H9 (cell line): ENCODE data around the gene MST1. TPM values are rescaled to one million over a fixed set of nuclear protein-coding genes. Genes with fewer than 3 reads are reported as not detected.

Experiments used
- DNase-seq: peaks from one replicate; pipeline ENCODE4 v3.0.0-alpha.2; 2017
- H2AFZ ChIP-seq: one replicate; pipeline ENCODE4 v1.6.1; 2013; ENCODE audit warnings: mild to moderate bottlenecking, low read length, control low read depth, moderate library complexity
- H2AK5ac ChIP-seq: 2 replicates; pipeline ENCODE4 v1.6.1; 2013; ENCODE audit warnings: low read length, control low read depth, mixed read lengths; ENCODE audit not compliant: insufficient read length
- H2BK120ac ChIP-seq: one replicate; pipeline ENCODE4 v1.6.1; 2013; ENCODE audit warnings: low read depth, mild to moderate bottlenecking, low read length, control low read depth, inconsistent platforms; ENCODE audit not compliant: poor library complexity, severe bottlenecking
- H2BK12ac ChIP-seq: 2 replicates; pipeline ENCODE4 v1.6.1; 2013; ENCODE audit warnings: low read length, control low read depth, mixed read lengths, low read depth; ENCODE audit not compliant: insufficient read length
- H2BK15ac ChIP-seq: 2 replicates; pipeline ENCODE4 v1.6.1; 2013; ENCODE audit warnings: low read depth, low read length, control low read depth
- H2BK20ac ChIP-seq: one replicate; pipeline ENCODE4 v1.6.1; 2013; ENCODE audit warnings: low read depth, mild to moderate bottlenecking, low read length, control low read depth, inconsistent platforms; ENCODE audit not compliant: poor library complexity, severe bottlenecking
- H2BK5ac ChIP-seq: 2 replicates; pipeline ENCODE4 v1.6.1; 2013; ENCODE audit warnings: low read length, control low read depth, mixed read lengths; ENCODE audit not compliant: insufficient read length
- H3K14ac ChIP-seq: 2 replicates; pipeline ENCODE4 v1.6.1; 2013; ENCODE audit warnings: low read length, control low read depth; ENCODE audit not compliant: insufficient read depth
- H3K18ac ChIP-seq: 2 replicates; pipeline ENCODE4 v1.6.1; 2013; ENCODE audit warnings: low read depth, mild to moderate bottlenecking, mixed read lengths, low read length, control low read depth; ENCODE audit not compliant: insufficient read length
- H3K23ac ChIP-seq: 2 replicates; pipeline ENCODE4 v1.6.1; 2013; ENCODE audit warnings: low read length, control low read depth, mixed read lengths, low read depth; ENCODE audit not compliant: insufficient read length
- H3K23me2 ChIP-seq: 2 replicates; pipeline ENCODE4 v1.6.1; 2013; ENCODE audit warnings: low read depth, mild to moderate bottlenecking, mixed read lengths, low read length, control low read depth; ENCODE audit not compliant: insufficient read length, poor library complexity, severe bottlenecking
- H3K27ac ChIP-seq: 2 replicates; pipeline ENCODE4 v1.5.1; 2013; ENCODE audit warnings: low read length, control low read depth, mixed read lengths, low read depth; ENCODE audit not compliant: insufficient read length
- H3K27me3 ChIP-seq: 2 replicates; pipeline ENCODE4 v1.6.1; 2013; ENCODE audit warnings: low read length, control low read depth, inconsistent platforms; ENCODE audit not compliant: insufficient read depth
- H3K4ac ChIP-seq: 2 replicates; pipeline ENCODE4 v1.6.1; 2013; ENCODE audit warnings: low read depth, mild to moderate bottlenecking, control low read depth, inconsistent platforms, low read length, moderate library complexity
- H3K4me1 ChIP-seq: 2 replicates; pipeline ENCODE4 v1.6.1; 2013; ENCODE audit warnings: low read length, control low read depth, inconsistent platforms; ENCODE audit not compliant: insufficient read depth
- H3K4me2 ChIP-seq: 2 replicates; pipeline ENCODE4 v1.6.1; 2013; ENCODE audit warnings: low read length, control low read depth, mixed read lengths; ENCODE audit not compliant: insufficient read length, insufficient read depth
- H3K56ac ChIP-seq: 2 replicates; pipeline ENCODE4 v1.6.1; 2013; ENCODE audit warnings: low read depth, mild to moderate bottlenecking, mixed read lengths, low read length, control low read depth; ENCODE audit not compliant: insufficient read length
- H3K79me1 ChIP-seq: 2 replicates; pipeline ENCODE4 v1.6.1; 2013; ENCODE audit warnings: low read depth, mild to moderate bottlenecking, moderate library complexity, low read length, control low read depth, inconsistent platforms; ENCODE audit not compliant: insufficient read depth, poor library complexity, severe bottlenecking
- H3K79me2 ChIP-seq: 2 replicates; pipeline ENCODE4 v1.6.1; 2013; ENCODE audit warnings: low read length, control low read depth, inconsistent platforms; ENCODE audit not compliant: insufficient read depth
- H3K9ac ChIP-seq: 2 replicates; pipeline ENCODE4 v1.6.1; 2013; ENCODE audit warnings: low read length, control low read depth, mixed read lengths; ENCODE audit not compliant: insufficient read length; ENCODE audit errors: extremely low read depth
- H3K9me3 ChIP-seq: one replicate; pipeline ENCODE4 v1.6.1; 2013; ENCODE audit warnings: low read depth, low read length, inconsistent platforms; ENCODE audit not compliant: control insufficient read depth
- H3T11ph ChIP-seq: one replicate; pipeline ENCODE4 v1.6.1; 2013; ENCODE audit warnings: mild to moderate bottlenecking, low read length, control low read depth, inconsistent platforms
- H4K20me1 ChIP-seq: one replicate; pipeline ENCODE4 v1.6.1; 2013; ENCODE audit not compliant: control insufficient read depth, insufficient read length, insufficient read depth
- H4K5ac ChIP-seq: 2 replicates; pipeline ENCODE4 v1.6.1; 2013; ENCODE audit warnings: low read depth, mild to moderate bottlenecking, mixed read lengths, low read length, control low read depth; ENCODE audit not compliant: insufficient read length
- H4K8ac ChIP-seq: replicated peaks from 2 replicates; pipeline ENCODE4 v1.6.1; 2013; ENCODE audit warnings: low read length, control low read depth, mixed read lengths, low read depth; ENCODE audit not compliant: insufficient read length
- H4K91ac ChIP-seq: 2 replicates; pipeline ENCODE4 v1.6.1; 2013; ENCODE audit warnings: low read depth, mild to moderate bottlenecking, moderate library complexity, mixed read lengths, low read length, control low read depth; ENCODE audit not compliant: insufficient read length
- H3K27ac Mint-ChIP-seq, 3 experiments: 2 replicates in 2 of 3; 3 replicates in 1 of 3; pipeline ENCODE4 v1.8.0; 2020 to 2021; ENCODE audit warnings: mixed read lengths in 3 of 3, mild to moderate bottlenecking in 1 of 3, moderate library complexity in 1 of 3
- H3K27me3 Mint-ChIP-seq: 2 replicates; pipeline ENCODE4 v1.8.0; 2021; ENCODE audit warnings: low read depth, mild to moderate bottlenecking, moderate library complexity, mixed read lengths
- H3K36me3 Mint-ChIP-seq, 3 experiments: 2 replicates in 2 of 3; 3 replicates in 1 of 3; pipeline ENCODE4 v1.8.0; 2020 to 2021; ENCODE audit warnings: low read depth in 3 of 3, mixed read lengths in 3 of 3; ENCODE audit not compliant: insufficient read depth in 1 of 3
- H3K4me1 Mint-ChIP-seq, 2 experiments: 2 replicates each; pipeline ENCODE4 v1.8.0; 2020; ENCODE audit warnings: mixed read lengths in 2 of 2
- H3K4me3 Mint-ChIP-seq, 2 experiments: 2 replicates in 1 of 2; 3 replicates in 1 of 2; pipeline ENCODE4 v1.8.0; 2020 to 2021; ENCODE audit warnings: mild to moderate bottlenecking in 2 of 2, mixed read lengths in 2 of 2, moderate library complexity in 1 of 2
- H3K9me3 Mint-ChIP-seq, 2 experiments: 2 replicates in 1 of 2; 3 replicates in 1 of 2; pipeline ENCODE4 v1.8.0; 2020; ENCODE audit warnings: mild to moderate bottlenecking in 2 of 2, mixed read lengths in 2 of 2, moderate library complexity in 1 of 2
- WGBS: extraction: QIAGEN DNeasy Blood & Tissue Kit; methylation state at CpG from one replicate; pipeline ENCODE4 v1.1.7; 2013; ENCODE audit warnings: missing lambda C conversion rate, low lambda C conversion rate, mixed read lengths; ENCODE audit not compliant: insufficient read length; ENCODE audit errors: extremely low coverage; 5-methylcytosine and 5-hydroxymethylcytosine counted together
- total RNA-seq: library from RNA; stranded (reverse); gene quantifications from 2 replicates; pipeline ENCODE4 v1.2.1, GENCODE V29; 2021
- TF ChIP-seq, protein P1 (sequence below): fragments of 200-600 bp; sonication (generic); conservative IDR thresholded peaks from 3 replicates; pipeline ENCODE4 v1.8.0; 2021; ENCODE audit warnings: antibody characterized with exemption, mild to moderate bottlenecking

The MST1 gene
- total RNA-seq, 1 experiment from 2014 or later: 8.9 TPM

DNA sequence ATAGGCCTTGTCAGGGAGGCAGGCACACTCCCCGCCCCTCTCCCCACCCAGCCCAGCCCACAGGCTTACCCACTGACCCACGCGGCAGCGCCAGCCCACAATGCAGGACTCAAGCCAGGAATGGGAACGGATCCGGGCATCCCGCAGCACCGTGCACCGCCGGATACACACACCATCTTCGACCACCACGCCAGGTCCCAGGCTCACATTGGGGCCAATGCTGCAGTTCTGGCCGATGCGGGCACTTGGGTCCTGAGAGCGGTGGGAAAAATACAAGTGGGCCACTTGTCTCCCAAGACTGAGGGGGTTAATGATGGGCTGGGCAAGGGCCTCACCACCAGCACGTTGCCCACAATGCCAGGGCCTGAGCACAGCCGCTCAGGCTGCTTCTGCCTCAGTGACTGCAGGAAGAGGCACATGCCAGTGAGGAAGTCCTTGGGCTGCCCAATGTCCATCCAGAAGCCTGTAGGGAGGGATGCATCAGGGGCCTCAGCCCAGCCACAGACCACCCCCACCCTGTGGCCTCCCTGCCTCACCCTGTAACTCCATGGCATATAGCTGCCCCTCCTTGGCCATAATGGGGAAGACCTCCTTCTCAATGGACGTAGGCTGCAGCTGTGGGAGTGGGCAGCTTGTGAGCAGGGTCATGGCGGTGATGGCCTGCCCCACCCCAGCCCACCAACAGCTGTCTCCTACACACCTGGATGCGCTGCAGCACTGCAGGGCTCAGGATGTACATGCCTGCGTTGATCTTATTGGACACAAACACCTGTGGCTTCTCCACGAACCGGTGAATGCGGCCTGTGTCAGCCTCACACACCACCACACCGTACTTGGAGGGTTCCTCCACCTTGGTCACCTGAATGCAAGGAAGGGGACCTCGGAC, 32.9 kb upstream of the MST1 start:
- peaks cover 0 to 38% (median 30%) of the 10 kb centered on the region in 3 experiments; a peak in 6 of 7 replicates for H3K36me3 Mint-ChIP-seq
- Histone ChIP-seq H3K79me1 (peaks cover 2% of the 10 kb centered on the region), H2AK5ac (no peak overlapping the region)

More for the DNA sequence above, 32.9 kb upstream of the MST1 start:
- H3K23ac ChIP-seq: no peak overlapping the region
- no peak overlapping the region for H3K4ac ChIP-seq
- H3K18ac ChIP-seq: no peak overlapping the region
- H3K4me1 Mint-ChIP-seq: peaks cover 18 to 22% of the 10 kb centered on the region in 2 experiments
- no peak overlapping the region for H3K14ac ChIP-seq
- peaks cover 25% of the 10 kb centered on the region for H3K23me2 ChIP-seq
- no peak for DNase-seq
- H3K4me1 ChIP-seq: no peaks in the 10 kb centered on the region
- no peak overlapping the region for H3K56ac ChIP-seq
- H2BK12ac ChIP-seq: no peak overlapping the region
- H3K79me2 ChIP-seq: no peaks in the 10 kb centered on the region
- no CpG with 5 or more reads among the region's 26 CpGs for WGBS
- H3T11ph ChIP-seq: no peak overlapping the region
- H2BK15ac ChIP-seq: no peak overlapping the region
- H2BK5ac ChIP-seq: no peak overlapping the region
- H4K8ac ChIP-seq: no peak overlapping the region
- H2BK120ac ChIP-seq: no peak overlapping the region
- H2BK20ac ChIP-seq: no peak overlapping the region
- H4K5ac ChIP-seq: no peak overlapping the region
- H3K27ac Mint-ChIP-seq: 0 out of 7 replicates have a peak overlapping the region, but pooled peaks of 1 of the 3 experiments have one; percentile 23
- no peak overlapping the region for H3K9ac ChIP-seq
- H3K4me3 Mint-ChIP-seq: peak overlapping the region; percentile 87 to 96
- TF ChIP-seq, protein P1, sequence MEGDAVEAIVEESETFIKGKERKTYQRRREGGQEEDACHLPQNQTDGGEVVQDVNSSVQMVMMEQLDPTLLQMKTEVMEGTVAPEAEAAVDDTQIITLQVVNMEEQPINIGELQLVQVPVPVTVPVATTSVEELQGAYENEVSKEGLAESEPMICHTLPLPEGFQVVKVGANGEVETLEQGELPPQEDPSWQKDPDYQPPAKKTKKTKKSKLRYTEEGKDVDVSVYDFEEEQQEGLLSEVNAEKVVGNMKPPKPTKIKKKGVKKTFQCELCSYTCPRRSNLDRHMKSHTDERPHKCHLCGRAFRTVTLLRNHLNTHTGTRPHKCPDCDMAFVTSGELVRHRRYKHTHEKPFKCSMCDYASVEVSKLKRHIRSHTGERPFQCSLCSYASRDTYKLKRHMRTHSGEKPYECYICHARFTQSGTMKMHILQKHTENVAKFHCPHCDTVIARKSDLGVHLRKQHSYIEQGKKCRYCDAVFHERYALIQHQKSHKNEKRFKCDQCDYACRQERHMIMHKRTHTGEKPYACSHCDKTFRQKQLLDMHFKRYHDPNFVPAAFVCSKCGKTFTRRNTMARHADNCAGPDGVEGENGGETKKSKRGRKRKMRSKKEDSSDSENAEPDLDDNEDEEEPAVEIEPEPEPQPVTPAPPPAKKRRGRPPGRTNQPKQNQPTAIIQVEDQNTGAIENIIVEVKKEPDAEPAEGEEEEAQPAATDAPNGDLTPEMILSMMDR: no peak
- no peaks in the 10 kb centered on the region for H3K9me3 Mint-ChIP-seq
- H3K27me3 Mint-ChIP-seq: peaks cover 4% of the 10 kb centered on the region
- H3K4me2 ChIP-seq: peak overlapping the region; percentile 60
- no peaks in the 10 kb centered on the region for H3K9me3 ChIP-seq
- H4K91ac ChIP-seq: no peak overlapping the region
- H3K27ac ChIP-seq: no peak overlapping the region
- no peak overlapping the region for H2AFZ ChIP-seq
- H3K27me3 ChIP-seq: no peaks in the 10 kb centered on the region
- H4K20me1 ChIP-seq: no peaks in the 10 kb centered on the region
